HUES6 (cell line): Measurements from ENCODE around the gene ID3.
A peak's percentile ranks its signal among the peaks of the same experiment; 100 is the strongest.

Experiments used
- H3K27ac ChIP-seq: 2 replicates; pipeline ENCODE4 v1.7.0; 2013; ENCODE audit warnings: low read depth, mild to moderate bottlenecking, low read length, inconsistent platforms
- H3K27me3 ChIP-seq: 2 replicates; pipeline ENCODE4 v1.6.1; 2013; ENCODE audit warnings: low read length; ENCODE audit not compliant: control insufficient read depth, insufficient read depth
- H3K36me3 ChIP-seq: 2 replicates; pipeline ENCODE4 v1.6.1; 2013; ENCODE audit warnings: low read length; ENCODE audit not compliant: control insufficient read depth, insufficient read depth
- H3K4me1 ChIP-seq: 2 replicates; pipeline ENCODE4 v1.6.1; 2013; ENCODE audit warnings: low read length; ENCODE audit not compliant: control insufficient read depth, insufficient read depth
- H3K4me3 ChIP-seq: 2 replicates; pipeline ENCODE4 v1.5.1; 2013; ENCODE audit warnings: low read depth, low read length
- H3K9ac ChIP-seq: one replicate; pipeline ENCODE4 v1.6.1; 2013; ENCODE audit warnings: mild to moderate bottlenecking, low read length
- H3K9me3 ChIP-seq: 2 replicates; pipeline ENCODE4 v1.6.1; 2013; ENCODE audit warnings: low read depth, low read length; ENCODE audit not compliant: control insufficient read depth, insufficient read depth

Gene ID3

GRCh38 chr1:23573574-23574182 is 14.4 kb upstream of the ID3 start:
- Histone ChIP-seq H3K9me3 (peaks cover 3% of the 10 kb centered on the region; the same call in 1 of the 2 replicates), H3K4me3 (no peak overlapping the region), H3K27ac (no peak overlapping the region), H3K4me1 (peaks cover 19% of the 10 kb centered on the region), H3K27me3 (no peaks in the 10 kb centered on the region; the same call in 1 of the 2 replicates), H3K9ac (no peak overlapping the region), H3K36me3 (no peaks in the 10 kb centered on the region)

- Histone ChIP-seq H3K9me3 (peaks cover 3% of the 10 kb centered on the region; the same call in 1 of the 2 replicates), H3K27ac (no peak overlapping the region), H3K4me1 (peaks cover 15% of the 10 kb centered on the region), H3K9ac (no peak overlapping the region), H3K36me3 (no peaks in the 10 kb centered on the region), H3K27me3 (peaks cover 4% of the 10 kb centered on the region; the same call in 1 of the 2 replicates), H3K4me3 (no peak overlapping the region)
These were observed 12.2 kb upstream of the ID3 start for GRCh38 chr1:23571465-23571864.

- H3K4me1 ChIP-seq = peaks cover 20% of the 10 kb centered on the region
- no peak overlapping the region for H3K9ac ChIP-seq
- H3K9me3 ChIP-seq = peaks cover 3% of the 10 kb centered on the region; the same call in 1 of the 2 replicates
- no peak overlapping the region for H3K27ac ChIP-seq
- H3K4me3 ChIP-seq = no peak overlapping the region
- no peaks in the 10 kb centered on the region for H3K36me3 ChIP-seq
- H3K27me3 ChIP-seq = peaks cover 4% of the 10 kb centered on the region; the same call in 1 of the 2 replicates
These were observed 10.8 kb upstream of the ID3 start for GRCh38 chr1:23570001-23570691.

- Histone ChIP-seq H3K9ac (peak overlapping the region; percentile 84), H3K27me3 (peaks cover 4% of the 10 kb centered on the region; the same call in 1 of the 2 replicates), H3K27ac (peak overlapping the region; percentile 57; the same call in 1 of the 2 replicates), H3K4me3 (peak overlapping the region; percentile 56), H3K9me3 (no peaks in the 10 kb centered on the region), H3K4me1 (peaks cover 31% of the 10 kb centered on the region), H3K36me3 (no peaks in the 10 kb centered on the region)
These were observed 9.5 kb upstream of the ID3 start for GRCh38 chr1:23568608-23569383.

GRCh38 chr1:23567996-23568607 is 8.8 kb upstream of the ID3 start:
- H3K9ac ChIP-seq = peak overlapping the region; percentile 84

DNA sequence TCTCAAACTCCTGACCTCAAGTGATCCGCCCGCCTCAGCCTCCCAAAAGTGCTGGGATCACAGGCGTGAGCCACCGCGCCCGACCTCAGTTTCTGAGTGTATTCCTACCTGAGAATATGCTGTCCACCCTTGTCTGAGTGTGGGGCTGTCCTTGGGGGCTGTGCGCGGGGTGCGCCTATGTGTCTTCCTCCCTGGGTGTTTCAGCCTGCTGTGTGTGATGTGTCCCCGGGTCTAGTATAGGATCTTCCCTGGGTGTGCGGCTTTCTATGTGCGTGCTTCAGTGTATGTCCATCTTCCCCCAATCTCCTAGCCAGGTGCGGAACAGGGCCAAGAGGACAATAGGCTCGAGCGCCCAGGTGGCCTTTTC is 8.3 kb upstream of the ID3 start:
- H3K9ac ChIP-seq = peak overlapping the region; percentile 83
- H3K4me1 ChIP-seq = peaks cover 40% of the 10 kb centered on the region
- no peaks in the 10 kb centered on the region for H3K9me3 ChIP-seq
- no peaks in the 10 kb centered on the region for H3K36me3 ChIP-seq
- peaks cover 4% of the 10 kb centered on the region; the same call in 1 of the 2 replicates for H3K27me3 ChIP-seq
- H3K4me3 ChIP-seq = peak overlapping the region; percentile 56
- no peak overlapping the region; the same call in 1 of the 2 replicates for H3K27ac ChIP-seq

More at GRCh38 chr1:23567996-23568607, 8.8 kb upstream of the ID3 start:
- H3K36me3 ChIP-seq = no peaks in the 10 kb centered on the region
- peaks cover 36% of the 10 kb centered on the region for H3K4me1 ChIP-seq
- peak overlapping the region; percentile 56 for H3K4me3 ChIP-seq
- H3K27me3 ChIP-seq = peaks cover 4% of the 10 kb centered on the region; the same call in 1 of the 2 replicates
- H3K27ac ChIP-seq = peak overlapping the region; percentile 57; the same call in 1 of the 2 replicates
- H3K9me3 ChIP-seq = no peaks in the 10 kb centered on the region

GRCh38 chr1:23566304-23566703 is 7.0 kb upstream of the ID3 start:
- peaks cover 4% of the 10 kb centered on the region; the same call in 1 of the 2 replicates for H3K27me3 ChIP-seq
- no peak overlapping the region for H3K9ac ChIP-seq
- no peak overlapping the region for H3K4me3 ChIP-seq
- H3K9me3 ChIP-seq = no peaks in the 10 kb centered on the region
- H3K27ac ChIP-seq = no peak overlapping the region
- peaks cover 49% of the 10 kb centered on the region for H3K4me1 ChIP-seq
- H3K36me3 ChIP-seq = no peaks in the 10 kb centered on the region

- no peaks in the 10 kb centered on the region for H3K9me3 ChIP-seq
- no peaks in the 10 kb centered on the region for H3K36me3 ChIP-seq
- peaks cover 4% of the 10 kb centered on the region; the same call in 1 of the 2 replicates for H3K27me3 ChIP-seq
- H3K4me1 ChIP-seq = peaks cover 54% of the 10 kb centered on the region
- H3K4me3 ChIP-seq = no peak overlapping the region
- H3K27ac ChIP-seq = no peak overlapping the region
- no peak overlapping the region for H3K9ac ChIP-seq
These were observed 6.5 kb upstream of the ID3 start for GRCh38 chr1:23565776-23566175.

DNA sequence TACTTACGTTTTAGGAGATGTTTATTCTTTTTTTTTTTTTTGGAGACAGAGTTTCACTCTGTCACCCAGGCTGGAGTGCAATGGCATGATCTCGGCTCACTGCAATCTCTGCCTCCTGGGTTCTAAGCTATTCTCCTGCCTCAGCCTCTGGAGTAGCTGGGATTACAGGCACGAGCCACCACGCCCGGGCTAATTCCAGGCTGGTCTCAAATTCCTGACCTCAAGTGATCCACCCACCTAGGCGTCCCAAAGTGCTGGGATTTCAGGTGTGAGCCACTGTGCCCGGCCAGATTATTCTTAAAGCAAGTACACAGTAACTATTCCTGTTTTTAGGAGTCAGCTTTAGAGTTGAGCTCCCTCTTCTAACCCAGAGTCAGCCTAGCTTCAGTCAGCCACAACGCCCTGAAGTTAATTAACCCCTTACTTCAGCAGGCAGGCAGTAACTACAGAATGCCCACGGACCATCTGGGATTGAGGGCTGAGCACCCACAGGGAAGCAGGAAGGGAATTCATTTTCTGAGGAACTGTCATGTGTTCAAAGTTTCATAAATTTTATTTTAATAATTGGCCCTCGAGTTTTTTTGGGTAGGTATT is 5.3 kb upstream of the ID3 start:
- peaks cover 4% of the 10 kb centered on the region; the same call in 1 of the 2 replicates for H3K27me3 ChIP-seq
- H3K36me3 ChIP-seq = no peaks in the 10 kb centered on the region
- peak overlapping the region; percentile 25 for H3K9ac ChIP-seq
- H3K4me1 ChIP-seq = peaks cover 64% of the 10 kb centered on the region
- H3K4me3 ChIP-seq = no peak overlapping the region
- H3K9me3 ChIP-seq = no peaks in the 10 kb centered on the region
- H3K27ac ChIP-seq = no peak overlapping the region; the same call in 1 of the 2 replicates

- H3K4me3 ChIP-seq = no peak overlapping the region
- H3K9ac ChIP-seq = no peak overlapping the region
- peaks cover 56% of the 10 kb centered on the region for H3K4me1 ChIP-seq
- H3K27me3 ChIP-seq = peaks cover 4% of the 10 kb centered on the region; the same call in 1 of the 2 replicates
- H3K27ac ChIP-seq = no peak overlapping the region; the same call in 1 of the 2 replicates
- H3K36me3 ChIP-seq = no peaks in the 10 kb centered on the region; the same call in 1 of the 2 replicates
- no peaks in the 10 kb centered on the region for H3K9me3 ChIP-seq
These were observed 4.6 kb upstream of the ID3 start for GRCh38 chr1:23563755-23564374.
